GM12878 (cell line): ENCODE data around the gene EYA2.

ENCODE experiments used
- EGR1 ChIP-seq, 2 experiments: IDR thresholded peaks; 1 replicate in 1 of 2; 2 replicates in 1 of 2; pipeline ENCODE4 v1.6.1; 2011 to 2012; ENCODE audit warnings: low read depth in 2 of 2, low read length in 2 of 2, borderline replicate concordance in 1 of 2, mild to moderate bottlenecking in 1 of 2, moderate library complexity in 1 of 2
- EZH2 ChIP-seq: IDR thresholded peaks from 2 replicates; pipeline ENCODE4 v1.6.1; 2012; ENCODE audit warnings: low read depth, mild to moderate bottlenecking, control low read depth, inconsistent platforms, low read length, borderline replicate concordance; ENCODE audit not compliant: control insufficient read depth
- POLR2AphosphoS5 ChIP-seq: IDR thresholded peaks from 2 replicates; pipeline ENCODE4 v1.6.1; 2011; ENCODE audit warnings: mild to moderate bottlenecking, low read length, inconsistent platforms
- SIN3A ChIP-seq: IDR thresholded peaks from 2 replicates; pipeline ENCODE4 v1.6.1; 2012; ENCODE audit warnings: low read depth, low read length, improper control_type of control experiment
- TCF12 ChIP-seq: IDR thresholded peaks from 2 replicates; pipeline ENCODE4 v1.6.1; 2011; ENCODE audit warnings: low read depth, mild to moderate bottlenecking, low read length
- TF ChIP-seq, protein P1 (sequence below), 3 experiments: IDR thresholded peaks in 2 of 3; conservative IDR thresholded peaks in 1 of 3; 2 replicates each; pipeline ENCODE4 v1.5.1; 2011; ENCODE audit warnings: low read depth in 3 of 3, low read length in 3 of 3, mild to moderate bottlenecking in 3 of 3, control low read depth in 2 of 3, moderate library complexity in 2 of 3, inconsistent platforms in 1 of 3, mixed read lengths in 1 of 3; ENCODE audit not compliant: control insufficient read depth in 2 of 3, insufficient read depth in 1 of 3; ENCODE audit errors: extremely low read depth in 1 of 3

DNA sequence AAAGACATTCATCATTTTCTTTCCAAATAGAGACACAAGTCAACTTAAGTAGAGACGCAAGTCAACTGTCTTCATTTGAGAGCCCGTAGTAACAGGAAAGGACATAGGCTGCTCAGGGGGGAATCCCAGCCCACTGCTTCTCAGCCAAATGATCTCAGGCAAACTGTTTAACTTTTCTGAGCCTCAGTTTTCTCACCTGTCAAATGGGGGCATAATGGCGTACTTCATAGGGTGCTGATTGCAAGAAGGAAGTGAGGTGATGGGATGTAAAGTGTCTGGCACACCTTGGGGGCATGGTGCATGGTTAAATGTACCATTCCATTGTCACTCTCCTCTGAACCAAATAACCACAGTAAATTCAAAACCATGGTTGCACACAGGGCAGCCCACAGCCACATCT, 96.5 kb downstream of the EYA2 start:
- TF ChIP-seq EGR1 (IDR thresholded peaks at IDR 0.05; ENCODE audit: borderline replicate concordance in 1 of 2, low read depth in 2 of 2, low read length in 2 of 2) (no peak), TCF12 (no peak), EZH2 (no peak), POLR2AphosphoS5 (no peak), SIN3A (no peak)
- TF ChIP-seq, protein P1, sequence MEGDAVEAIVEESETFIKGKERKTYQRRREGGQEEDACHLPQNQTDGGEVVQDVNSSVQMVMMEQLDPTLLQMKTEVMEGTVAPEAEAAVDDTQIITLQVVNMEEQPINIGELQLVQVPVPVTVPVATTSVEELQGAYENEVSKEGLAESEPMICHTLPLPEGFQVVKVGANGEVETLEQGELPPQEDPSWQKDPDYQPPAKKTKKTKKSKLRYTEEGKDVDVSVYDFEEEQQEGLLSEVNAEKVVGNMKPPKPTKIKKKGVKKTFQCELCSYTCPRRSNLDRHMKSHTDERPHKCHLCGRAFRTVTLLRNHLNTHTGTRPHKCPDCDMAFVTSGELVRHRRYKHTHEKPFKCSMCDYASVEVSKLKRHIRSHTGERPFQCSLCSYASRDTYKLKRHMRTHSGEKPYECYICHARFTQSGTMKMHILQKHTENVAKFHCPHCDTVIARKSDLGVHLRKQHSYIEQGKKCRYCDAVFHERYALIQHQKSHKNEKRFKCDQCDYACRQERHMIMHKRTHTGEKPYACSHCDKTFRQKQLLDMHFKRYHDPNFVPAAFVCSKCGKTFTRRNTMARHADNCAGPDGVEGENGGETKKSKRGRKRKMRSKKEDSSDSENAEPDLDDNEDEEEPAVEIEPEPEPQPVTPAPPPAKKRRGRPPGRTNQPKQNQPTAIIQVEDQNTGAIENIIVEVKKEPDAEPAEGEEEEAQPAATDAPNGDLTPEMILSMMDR (IDR thresholded peaks at IDR 0.05 in 2 of 3, conservative IDR thresholded peaks at IDR 0.05 in 1 of 3; ENCODE audit: control insufficient read depth in 2 of 3, extremely low read depth in 1 of 3, insufficient read depth in 1 of 3, low read depth in 3 of 3, low read length in 3 of 3), result no peak
